Smooth muscle cell (in vitro differentiated cells): Measurements from ENCODE around the gene YBX1. TPM values are rescaled to one million over a fixed set of nuclear protein-coding genes. Genes with fewer than 3 reads are reported as not detected.
A peak's percentile ranks its signal among the peaks of the same experiment; 100 is the strongest.

Source experiments
- DNase-seq: peaks from one replicate; lab custom pipeline; 2025; ENCODE audit not compliant: unreplicated experiment; lab: John Stamatoyannopoulos, UW
- H2AFZ ChIP-seq: fragments of 200-600 bp; sonication (generic); 2 replicates; pipeline ENCODE4 v1.6.0; 2016; ENCODE audit warnings: antibody characterized with exemption, low read depth, mild to moderate bottlenecking
- H3F3A ChIP-seq: fragments of 200-600 bp; sonication (generic); 2 replicates; pipeline ENCODE4 v1.6.0; 2017; ENCODE audit warnings: antibody characterized with exemption, low read depth
- H3K27ac ChIP-seq: fragments of 200-600 bp; sonication (generic); 2 replicates; pipeline ENCODE4 v1.5.1; 2016; ENCODE audit warnings: low read depth, mild to moderate bottlenecking
- H3K27me3 ChIP-seq: fragments of 200-600 bp; sonication (generic); 2 replicates; pipeline ENCODE4 v1.6.1; 2016; ENCODE audit warnings: low read depth, mild to moderate bottlenecking
- H3K36me3 ChIP-seq: fragments of 200-600 bp; sonication (generic); 2 replicates; pipeline ENCODE4 v1.5.1; 2016; ENCODE audit warnings: low read depth
- H3K4me1 ChIP-seq: fragments of 200-600 bp; sonication (generic); 2 replicates; pipeline ENCODE4 v1.5.1; 2016; ENCODE audit warnings: low read depth
- H3K4me2 ChIP-seq: fragments of 200-600 bp; sonication (generic); 2 replicates; pipeline ENCODE4 v1.6.0; 2016; ENCODE audit warnings: mild to moderate bottlenecking
- H3K4me3 ChIP-seq: fragments of 200-600 bp; sonication (generic); 2 replicates; pipeline ENCODE4 v1.5.1; 2016; ENCODE audit warnings: mild to moderate bottlenecking
- H3K79me2 ChIP-seq: fragments of 200-600 bp; sonication (generic); 2 replicates; pipeline ENCODE4 v1.6.0; 2016; ENCODE audit warnings: low read depth, mild to moderate bottlenecking
- H3K9ac ChIP-seq: fragments of 200-600 bp; sonication (generic); 2 replicates; pipeline ENCODE4 v1.6.0; 2016; ENCODE audit warnings: low read depth
- H3K9me3 ChIP-seq: fragments of 200-600 bp; sonication (generic); replicated peaks from 2 replicates; pipeline ENCODE4 v1.5.1; 2016; ENCODE audit warnings: low read depth
- H4K20me1 ChIP-seq: fragments of 200-600 bp; sonication (generic); 2 replicates; pipeline ENCODE4 v1.6.0; 2016; ENCODE audit warnings: low read depth
- CTCF ChIP-seq: fragments of 200-600 bp; sonication (generic); IDR thresholded peaks from 2 replicates; pipeline ENCODE4 v1.5.1; 2017; ENCODE audit warnings: borderline replicate concordance, mild to moderate bottlenecking, antibody characterized with exemption; ENCODE audit not compliant: insufficient read depth, poor library complexity, severe bottlenecking
- WGBS: methylation state at CpG from one replicate; pipeline ENCODE4 v1.1.7; 2016; ENCODE audit warnings: low lambda C conversion rate; 5-methylcytosine and 5-hydroxymethylcytosine counted together
- polyA plus RNA-seq: library from polyadenylated mRNA; unstranded; fragments of >200 nt; fragmentation: Nextera tagmentation; extraction: Ambion mirVana; gene quantifications from 2 replicates; pipeline ENCODE4 v1.2.1, GENCODE V29; 2016
- total RNA-seq: library from RNA; depleted of rRNA; stranded (reverse); fragments of >200 nt; gene quantifications from 2 replicates; pipeline ENCODE4 v1.2.3, GENCODE V29; 2014

Gene YBX1
- total and polyA plus RNA-seq, 2 experiments from 2014 or later: 284 to 587 TPM

- Histone ChIP-seq H3K9me3 (no peaks in the 10 kb centered on the region), H3K27ac (peak overlapping the region; percentile 13), H3K9ac (no peak overlapping the region), H3K4me3 (no peak overlapping the region), H3F3A (no peaks in the 10 kb centered on the region), H4K20me1 (peaks cover 93% of the 10 kb centered on the region), H2AFZ (no peak overlapping the region), H3K36me3 (peaks cover 5% of the 10 kb centered on the region), H3K79me2 (peaks cover 90% of the 10 kb centered on the region), H3K4me1 (peaks cover 19% of the 10 kb centered on the region), H3K27me3 (no peaks in the 10 kb centered on the region), H3K4me2 (no peak overlapping the region)
- no peak for TF ChIP-seq CTCF
- DNase-seq: no peak
- WGBS: 58% methylated on average over 5 of the region's 5 CpGs
Measured at GRCh38 chr1:42692461-42692860, 10.2 kb downstream of the YBX1 start.

GRCh38 chr1:42692911-42693310 lies 10.7 kb downstream of the YBX1 start:
- DNase-seq: no peak
- Histone ChIP-seq H3K4me3 (no peak overlapping the region), H3K4me1 (peaks cover 17% of the 10 kb centered on the region), H3K9ac (no peak overlapping the region), H3K4me2 (no peak overlapping the region), H3K36me3 (peaks cover 10% of the 10 kb centered on the region), H3K9me3 (no peaks in the 10 kb centered on the region), H3F3A (no peaks in the 10 kb centered on the region), H3K27ac (peak overlapping the region; percentile 13), H2AFZ (no peak overlapping the region), H3K79me2 (peaks cover 85% of the 10 kb centered on the region), H4K20me1 (peaks cover 93% of the 10 kb centered on the region), H3K27me3 (no peaks in the 10 kb centered on the region)
- WGBS: 95% methylated on average over 2 of the region's 2 CpGs
- no peak for TF ChIP-seq CTCF

GRCh38 chr1:42698081-42698813 lies 16.0 kb downstream of the YBX1 start:
- DNase-seq: no peak
- Histone ChIP-seq H3K27ac (no peak overlapping the region), H3K36me3 (peaks cover 34% of the 10 kb centered on the region), H3K4me3 (no peak overlapping the region), H2AFZ (no peak overlapping the region), H3K9ac (no peak overlapping the region), H3F3A (no peaks in the 10 kb centered on the region), H3K27me3 (no peaks in the 10 kb centered on the region), H3K4me2 (no peak overlapping the region), H3K4me1 (no peaks in the 10 kb centered on the region), H4K20me1 (peaks cover 63% of the 10 kb centered on the region), H3K79me2 (peaks cover 40% of the 10 kb centered on the region), H3K9me3 (no peaks in the 10 kb centered on the region)
- no peak for TF ChIP-seq CTCF
- WGBS: 98% methylated on average over 4 of the region's 4 CpGs

GRCh38 chr1:42700006-42700405 lies 17.8 kb downstream of the YBX1 start:
- TF ChIP-seq CTCF: no peak
- peaks cover 26% of the 10 kb centered on the region for H3K79me2 ChIP-seq
- peaks cover 49% of the 10 kb centered on the region for H4K20me1 ChIP-seq
- no peaks in the 10 kb centered on the region for H3K9me3 ChIP-seq
- no peak overlapping the region for H3K4me2 ChIP-seq
- no peaks in the 10 kb centered on the region for H3K27me3 ChIP-seq
- H3K36me3 ChIP-seq: peaks cover 37% of the 10 kb centered on the region
- H2AFZ ChIP-seq: no peak overlapping the region
- no peaks in the 10 kb centered on the region for H3K4me1 ChIP-seq
- DNase-seq: no peak
- H3K4me3 ChIP-seq: no peak overlapping the region
- H3K27ac ChIP-seq: no peak overlapping the region
- H3K9ac ChIP-seq: no peak overlapping the region
- peaks cover 5% of the 10 kb centered on the region for H3F3A ChIP-seq
